HG03175 (cell line): ENCODE data around the gene PPP1R14C.

Source experiments
- ATAC-seq: cut with Tn5 transposase; IDR thresholded peaks from one replicate; pipeline ENCODE4 v1.9.1; 2021; ENCODE audit warnings: mild to moderate bottlenecking, moderate library complexity; ENCODE audit not compliant: unreplicated experiment

Gene PPP1R14C

GRCh38 chr6:150245148-150245935 lies 102.5 kb downstream of the PPP1R14C start:
- ATAC-seq: no peak

- no peak for ATAC-seq
Measured at GRCh38 chr6:150247803-150248202, 105.0 kb downstream of the PPP1R14C start.

DNA sequence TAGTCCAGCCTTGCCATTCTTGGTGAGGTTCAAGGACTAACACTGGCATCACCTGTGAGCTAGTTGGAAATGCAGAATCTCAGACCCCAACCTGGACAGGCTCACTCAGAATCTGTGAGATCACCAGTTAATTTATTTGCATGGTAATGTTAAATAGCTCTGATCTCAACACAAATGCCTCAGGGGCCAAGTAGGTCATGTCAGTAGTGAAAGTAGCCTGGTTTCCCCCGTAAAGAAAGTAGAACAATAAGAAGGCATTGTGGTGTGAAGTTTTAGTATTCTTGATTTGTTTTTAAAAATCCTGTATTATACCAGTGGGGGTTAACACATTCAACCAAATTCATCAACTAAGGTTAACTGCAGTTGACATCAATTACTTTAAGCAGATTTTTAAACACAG lies 105.5 kb downstream of the PPP1R14C start:
- ATAC-seq: no peak

- ATAC-seq: no peak
Measured at GRCh38 chr6:150249261-150249660, 106.4 kb downstream of the PPP1R14C start.

DNA sequence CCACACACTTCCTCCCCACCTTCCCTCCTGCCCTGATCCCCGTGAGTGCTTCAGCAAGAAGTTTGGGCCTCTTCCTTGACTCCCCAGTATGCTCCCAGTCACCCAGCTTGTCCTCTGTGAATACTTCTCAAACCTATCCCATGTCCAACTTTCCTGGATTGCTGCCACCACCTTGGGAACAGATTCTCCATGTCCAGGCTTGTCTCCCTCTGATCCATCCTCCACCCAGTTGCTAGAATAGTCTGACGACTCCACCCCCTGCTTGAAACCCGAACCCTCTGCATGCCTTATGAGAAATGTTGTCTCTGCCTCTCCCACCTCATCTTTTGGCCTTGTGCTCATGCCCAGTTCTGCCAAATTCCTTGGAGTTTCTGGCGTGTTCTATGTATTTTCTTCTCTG lies 108.0 kb downstream of the PPP1R14C start:
- ATAC-seq: no peak

GRCh38 chr6:150251566-150252186 lies 108.8 kb downstream of the PPP1R14C start:
- no peak for ATAC-seq

DNA sequence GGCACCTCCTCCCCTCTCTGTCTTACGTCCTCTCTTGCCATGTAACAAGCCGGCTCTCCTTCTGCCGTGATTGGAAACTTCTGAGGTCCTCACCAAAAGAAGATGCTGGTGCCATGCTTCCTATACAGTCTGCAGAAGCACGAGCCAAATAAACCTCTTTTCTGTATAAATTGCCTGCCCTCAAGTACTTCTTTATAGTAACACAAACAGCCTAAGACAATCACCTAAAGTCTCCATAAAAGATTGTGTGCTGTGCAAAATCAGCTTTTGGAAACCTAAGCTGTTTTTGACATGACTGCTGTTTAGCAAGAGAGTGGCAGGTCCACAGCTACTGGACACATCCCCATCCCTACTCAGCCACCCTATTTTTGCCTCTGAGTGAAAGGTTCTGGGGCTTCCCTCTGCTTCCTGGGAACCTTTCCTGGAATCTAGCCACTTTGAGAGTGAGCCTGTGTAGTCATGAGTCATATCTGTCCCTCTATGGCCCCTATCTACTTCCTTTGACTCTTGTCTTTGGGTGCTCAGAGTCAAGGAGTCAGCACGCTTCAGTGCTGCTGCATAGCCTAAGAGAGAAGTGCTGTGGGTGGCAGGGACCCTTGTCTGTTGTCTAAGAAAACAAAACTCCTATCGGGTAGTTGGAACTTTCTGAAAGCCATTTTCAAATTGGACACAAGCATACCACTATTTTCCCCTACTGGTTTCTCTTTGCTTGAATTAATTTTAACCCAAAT lies 110.0 kb downstream of the PPP1R14C start:
- ATAC-seq: no peak

DNA sequence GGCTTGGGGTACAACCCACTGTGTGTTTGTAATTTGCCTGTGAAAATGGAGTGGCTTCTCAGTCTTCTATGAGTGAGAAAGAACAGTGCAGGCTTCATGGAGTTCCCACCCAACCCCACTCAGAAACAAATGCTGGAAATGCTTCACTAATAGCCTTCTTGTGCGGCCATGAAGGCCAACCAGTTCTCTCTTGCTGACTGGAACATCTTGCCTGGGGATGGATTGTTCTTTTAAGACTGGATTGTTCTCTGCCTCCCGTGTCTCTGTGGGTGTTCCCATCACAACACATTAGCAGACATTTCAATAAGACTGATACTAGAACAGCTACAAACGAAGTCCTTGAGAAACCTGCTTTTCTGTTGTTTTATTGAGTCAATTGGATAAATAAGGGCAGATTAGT lies 110.6 kb downstream of the PPP1R14C start:
- no peak for ATAC-seq

GRCh38 chr6:150254770-150255169 lies 111.9 kb downstream of the PPP1R14C start:
- no peak for ATAC-seq

GRCh38 chr6:150255840-150256239 lies 113.0 kb downstream of the PPP1R14C start:
- no peak for ATAC-seq

- ATAC-seq: no peak
Measured at GRCh38 chr6:150256618-150257272, 113.9 kb downstream of the PPP1R14C start.

DNA sequence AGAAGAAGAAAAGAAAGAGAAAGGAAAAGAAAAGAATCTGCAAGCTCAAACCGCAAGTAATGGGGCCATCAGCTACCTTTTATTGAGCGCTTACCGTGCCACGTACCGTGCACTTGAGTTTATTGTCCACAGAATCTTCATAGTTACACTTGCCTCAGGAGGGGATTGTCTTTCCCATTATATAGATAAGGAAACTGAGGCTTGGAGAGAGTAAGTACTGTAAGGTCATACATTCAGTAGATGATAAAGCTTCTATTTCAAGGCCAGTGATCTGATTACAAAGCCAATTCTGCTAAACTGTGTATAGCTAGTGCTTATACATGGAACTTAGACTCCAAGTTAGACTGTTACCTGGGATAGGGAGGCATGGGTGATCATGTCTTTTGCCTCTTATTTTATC lies 115.5 kb downstream of the PPP1R14C start:
- ATAC-seq: no peak

DNA sequence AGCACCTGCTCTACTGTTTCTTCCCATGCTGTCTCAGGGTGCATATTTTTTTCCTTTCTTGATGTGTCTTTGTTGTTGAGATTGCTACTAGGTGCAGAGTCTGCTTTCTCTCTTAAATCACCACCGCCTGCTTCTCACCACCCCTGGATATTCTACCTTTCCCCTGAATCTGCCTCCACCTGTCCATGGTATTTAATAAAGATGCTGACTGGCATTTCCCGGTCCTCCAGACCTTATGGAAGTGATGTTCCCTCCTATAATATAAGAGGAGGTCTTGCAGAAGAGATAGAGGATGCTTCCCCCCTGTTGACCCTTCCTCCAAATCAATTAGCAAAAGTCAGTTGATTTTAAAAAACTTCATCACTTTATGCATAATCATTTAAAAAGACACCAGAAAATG lies 118.1 kb downstream of the PPP1R14C start:
- no peak for ATAC-seq

DNA sequence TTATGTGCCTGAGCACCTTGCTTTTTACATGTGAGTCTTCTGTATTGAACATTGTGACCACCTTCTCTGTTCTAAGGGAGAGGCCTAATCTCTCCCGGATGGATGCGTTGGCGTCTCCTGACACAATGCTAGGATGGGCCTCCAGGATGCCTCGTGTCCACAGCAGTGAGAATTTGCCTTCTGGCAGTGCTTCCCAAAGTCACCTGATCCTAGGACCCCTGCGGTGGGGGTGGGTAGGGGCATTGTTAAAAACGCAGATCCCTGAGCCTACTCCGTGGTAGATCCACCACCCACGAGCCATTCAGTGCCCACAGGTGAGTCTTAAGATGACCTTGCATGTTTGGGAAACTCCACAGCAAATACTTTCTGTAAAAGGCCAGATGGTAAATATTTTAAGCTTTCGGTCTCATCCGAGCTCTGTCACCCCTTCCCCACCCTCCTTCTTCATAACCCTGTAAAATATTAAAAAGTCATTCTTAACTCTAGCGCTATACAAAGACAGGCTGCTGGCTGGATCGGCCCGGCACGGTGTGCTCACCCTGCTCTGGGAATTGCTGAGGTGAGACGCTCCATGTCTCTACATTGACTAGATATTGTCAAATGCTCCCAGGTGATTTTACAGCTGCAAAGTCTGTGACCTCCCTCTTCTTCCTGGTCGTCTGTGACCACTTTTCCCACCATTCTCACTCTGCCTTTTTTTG lies 119.3 kb downstream of the PPP1R14C start:
- no peak for ATAC-seq

GRCh38 chr6:150263765-150264404 lies 121.0 kb downstream of the PPP1R14C start:
- ATAC-seq: no peak

- no peak for ATAC-seq
Measured at GRCh38 chr6:150266309-150266708, 123.5 kb downstream of the PPP1R14C start.

DNA sequence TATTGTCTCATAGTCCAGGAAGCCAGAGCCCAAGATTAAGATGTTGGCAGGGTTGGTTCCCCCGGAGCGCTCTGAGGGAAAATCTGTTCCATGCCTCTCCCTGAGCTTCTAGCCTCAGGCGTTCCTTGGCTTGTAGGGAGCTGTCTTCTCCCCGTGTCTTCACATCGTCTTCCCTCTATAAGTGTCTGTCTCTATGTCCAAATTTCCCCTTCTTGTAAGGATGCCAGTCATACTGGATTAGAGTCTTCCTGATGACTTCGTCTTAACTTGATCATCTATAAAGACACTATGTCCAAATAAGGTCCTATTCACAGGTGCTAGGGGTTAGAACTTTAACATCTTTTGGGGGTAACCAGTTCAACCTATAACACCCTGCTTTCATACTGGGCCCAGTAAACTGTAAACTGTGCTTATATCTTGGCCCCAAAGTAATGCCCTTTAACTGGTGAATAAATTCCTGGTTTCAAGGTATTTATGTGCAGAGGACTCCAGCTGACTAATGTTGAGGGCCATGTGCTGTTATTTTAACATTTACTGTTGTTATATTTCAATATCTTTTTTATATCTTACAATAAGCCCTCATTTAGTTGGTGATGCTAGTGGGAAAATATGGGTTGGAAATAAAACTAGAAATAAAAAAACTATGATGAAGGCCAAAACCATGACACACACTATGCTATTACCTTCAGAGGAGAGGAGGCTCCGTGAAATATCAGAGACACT lies 124.3 kb downstream of the PPP1R14C start:
- ATAC-seq: no peak

GRCh38 chr6:150267686-150268561 lies 125.1 kb downstream of the PPP1R14C start:
- no peak for ATAC-seq
